Measurements from ENCODE around the gene GNMT.
A peak's percentile ranks its signal among the peaks of the same experiment; 100 is the strongest.

GNMT gene
- 0.37 to 2.6 (median 0.74) reads per million in 9 experiments for total RNA-seq

DNA sequence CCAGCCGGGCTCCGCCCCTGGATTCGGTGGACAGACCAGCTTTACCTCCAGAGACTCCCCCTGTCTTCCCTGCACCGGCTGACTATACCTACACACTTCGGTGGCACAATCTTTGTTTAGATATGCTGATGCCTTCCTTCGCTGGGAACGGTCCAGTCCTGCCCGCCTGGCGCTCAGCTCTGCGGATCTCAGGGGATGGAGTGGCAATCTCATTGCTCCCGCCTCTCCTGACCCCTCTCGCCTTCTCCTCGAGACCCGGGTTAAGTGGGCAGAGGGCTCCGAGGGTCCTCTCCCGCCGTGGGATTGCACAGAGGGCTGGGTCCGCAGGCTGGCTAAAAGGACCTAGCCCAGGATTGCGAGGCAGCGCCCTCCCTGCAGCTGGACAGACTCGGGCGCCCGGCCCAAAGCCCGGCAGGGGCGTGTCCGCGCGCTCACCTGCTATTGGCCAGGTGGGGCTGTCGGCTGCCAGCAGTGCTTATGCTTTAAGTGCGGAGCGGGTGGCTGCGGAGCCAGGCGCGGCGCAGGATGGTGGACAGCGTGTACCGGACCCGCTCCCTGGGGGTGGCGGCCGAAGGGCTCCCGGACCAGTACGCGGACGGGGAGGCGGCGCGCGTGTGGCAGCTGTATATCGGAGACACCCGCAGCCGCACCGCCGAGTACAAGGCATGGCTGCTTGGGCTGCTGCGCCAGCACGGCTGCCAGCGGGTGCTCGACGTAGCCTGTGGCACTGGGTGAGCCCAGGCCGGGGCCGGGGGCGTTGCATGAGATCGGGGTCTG lies at the start of gene GNMT:
TSS of gene GNMT (plus strand) at position 512 of the 777 bp plus-strand sequence. CDS start at position 526, 14 bp downstream.
- Mint-ChIP-seq H3K9me3 (no peaks in the 10 kb centered on the region), H3K36me3 (ENCODE audit: insufficient read depth) (peaks cover 8% of the 10 kb centered on the region), H3K27ac (peak within 1 kb of the TSS; percentile 80 to 90), H3K27me3 (no peaks in the 10 kb centered on the region), H3K4me1 (ENCODE audit: low read depth in 2 of 2) (peaks cover 0 to 11% of the 10 kb centered on the region in 2 donors), H3K4me3 (peak within 1 kb of the TSS; percentile 63 to 85)
- DNase-seq: peak in 2 of 3 experiments; percentile 10 to 24
- ATAC-seq (replicated peaks): peak; percentile 79

DNA sequence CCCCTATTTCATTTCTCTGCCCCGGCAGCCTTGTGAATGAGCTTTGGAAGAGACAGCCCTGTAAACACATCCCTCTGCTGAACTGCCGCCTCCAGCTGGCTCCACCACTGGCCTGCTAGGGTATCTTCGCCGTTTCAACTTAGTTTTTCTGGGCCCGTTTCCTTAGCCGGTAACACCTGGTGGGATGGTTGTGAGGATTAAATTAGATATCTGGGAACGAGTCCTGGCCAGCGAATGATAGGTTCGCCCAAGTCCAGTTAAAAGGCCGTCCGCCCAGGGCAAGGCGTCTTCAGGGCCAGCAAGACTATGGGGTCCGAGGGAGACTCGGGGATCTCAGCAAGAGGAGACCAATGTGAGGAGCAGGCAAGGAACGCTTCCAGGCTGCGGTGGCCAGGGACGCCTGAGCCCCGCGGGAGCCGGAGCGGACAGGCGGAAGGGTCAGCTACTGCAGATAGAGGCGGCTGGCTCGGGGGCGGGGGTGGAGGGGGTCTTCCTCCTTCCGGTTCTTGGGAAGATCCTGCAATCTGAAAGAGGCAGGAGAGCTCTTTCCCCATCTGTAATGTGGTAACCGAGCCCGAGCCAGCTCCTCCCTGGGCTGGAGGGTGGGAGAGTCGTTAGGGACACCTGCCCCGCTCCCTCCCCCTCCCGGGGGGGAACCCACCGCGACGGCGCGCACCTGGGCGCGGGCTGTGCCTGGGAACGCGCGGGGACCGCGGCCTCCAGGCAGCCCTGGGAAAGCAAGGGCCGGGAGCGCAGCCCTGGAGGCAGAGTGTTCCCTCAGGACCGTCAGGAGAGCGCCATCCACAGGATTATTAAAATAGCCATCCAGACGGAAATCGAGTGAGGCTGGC lies 49.2 kb upstream of the GNMT start:
- no peak overlapping the region for H3K27ac Mint-ChIP-seq
- ATAC-seq (replicated peaks) (no peak), DNase-seq (no peak)
- H3K27me3 Mint-ChIP-seq: peaks cover 6 to 34% of the 10 kb centered on the region in 2 donors
- H3K9me3 Mint-ChIP-seq: no peaks in the 10 kb centered on the region
- peaks cover 0 to 3% of the 10 kb centered on the region in 2 donors for H3K4me1 Mint-ChIP-seq (ENCODE audit: low read depth in 2 of 2)
- H3K4me3 Mint-ChIP-seq: no peak overlapping the region
- H3K36me3 Mint-ChIP-seq (ENCODE audit: insufficient read depth): no peaks in the 10 kb centered on the region

DNA sequence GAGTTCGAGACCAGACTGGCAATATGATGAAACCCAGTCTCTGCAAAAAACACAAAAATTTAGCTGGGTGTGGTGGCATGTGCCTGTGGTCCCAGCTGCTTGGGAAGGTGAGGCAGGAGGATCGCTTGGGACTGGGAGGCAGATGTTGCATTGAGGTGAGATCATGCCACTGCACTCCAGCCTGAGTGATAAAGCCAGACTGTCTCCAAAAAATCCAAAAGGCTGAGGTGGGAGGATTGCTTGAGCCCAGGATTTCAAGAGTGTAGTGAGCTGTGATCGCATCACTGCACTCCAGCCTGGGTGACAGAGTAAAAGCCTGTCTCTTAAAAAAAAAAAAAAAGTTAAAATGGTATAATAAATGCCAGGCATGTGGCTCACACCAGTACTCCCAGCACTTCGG lies 46.0 kb upstream of the GNMT start:
- H3K36me3 Mint-ChIP-seq (ENCODE audit: insufficient read depth): no peaks in the 10 kb centered on the region
- peaks cover 6 to 36% of the 10 kb centered on the region in 2 donors for H3K27me3 Mint-ChIP-seq
- no peaks in the 10 kb centered on the region for H3K9me3 Mint-ChIP-seq
- no peak overlapping the region for H3K27ac Mint-ChIP-seq
- no peak overlapping the region for H3K4me3 Mint-ChIP-seq
- DNase-seq: no peak
- no peak for ATAC-seq (replicated peaks)
- peaks cover 0 to 3% of the 10 kb centered on the region in 2 donors for H3K4me1 Mint-ChIP-seq (ENCODE audit: low read depth in 2 of 2)

DNA sequence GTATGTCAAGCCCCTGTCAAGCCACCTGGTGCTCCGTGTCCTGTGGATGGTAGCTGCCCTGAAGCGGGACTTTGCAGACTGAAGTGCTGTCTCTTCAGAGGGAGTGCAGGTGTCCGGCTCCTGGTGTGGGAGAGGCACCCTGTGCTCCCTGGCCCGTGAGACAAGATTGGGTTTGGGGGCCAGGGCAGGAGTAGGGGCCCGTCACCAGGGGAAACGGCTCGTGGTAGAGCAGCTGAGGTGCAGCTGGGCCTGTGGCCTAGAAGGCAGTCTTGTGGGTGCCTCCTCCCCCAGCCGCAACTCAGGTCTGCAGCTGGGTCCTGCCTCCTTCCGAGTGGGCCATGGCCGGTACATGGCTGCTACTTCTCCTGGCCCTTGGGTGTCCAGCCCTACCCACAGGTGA lies 44.8 kb upstream of the GNMT start, which contains the start of gene PTCRA:
TSS of gene PTCRA (plus strand) at position 322 of the 400 bp plus-strand sequence. CDS start at position 339, 17 bp downstream.
- peaks cover 6 to 36% of the 10 kb centered on the region in 2 donors for H3K27me3 Mint-ChIP-seq
- H3K9me3 Mint-ChIP-seq: no peaks in the 10 kb centered on the region
- no peak for ATAC-seq (replicated peaks)
- no peaks in the 10 kb centered on the region for H3K36me3 Mint-ChIP-seq (ENCODE audit: insufficient read depth)
- no peak for DNase-seq
- peak within 1 kb of the TSS in 1 of 2 donors; percentile 44 for H3K27ac Mint-ChIP-seq
- no peak within 1 kb of the TSS for H3K4me3 Mint-ChIP-seq
- peaks cover 0 to 3% of the 10 kb centered on the region in 2 donors for H3K4me1 Mint-ChIP-seq (ENCODE audit: low read depth in 2 of 2)

DNA sequence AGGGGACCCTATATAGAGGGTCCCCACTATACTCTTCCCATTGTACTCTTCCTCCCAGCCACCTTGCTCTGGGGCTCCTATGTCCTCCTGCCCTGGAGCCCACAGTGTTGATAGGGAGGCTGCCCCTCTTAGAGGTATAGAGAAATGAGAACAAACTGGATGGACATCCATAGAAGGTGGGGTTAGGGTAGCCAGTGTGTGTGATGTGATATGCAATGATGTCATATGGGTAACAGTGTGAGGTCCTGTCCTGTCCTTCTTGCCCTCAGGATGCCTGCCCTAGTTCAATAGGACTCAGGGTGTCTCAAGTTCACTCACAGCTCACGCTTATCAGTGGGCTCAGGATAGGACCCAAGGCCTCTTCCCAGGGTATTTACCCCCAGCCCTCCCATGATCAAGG lies 44.3 kb upstream of the GNMT start:
- H3K4me1 Mint-ChIP-seq (ENCODE audit: low read depth in 2 of 2): peaks cover 0 to 1% of the 10 kb centered on the region in 2 donors
- no peaks in the 10 kb centered on the region for H3K9me3 Mint-ChIP-seq
- ATAC-seq (replicated peaks) (no peak), DNase-seq (no peak)
- H3K36me3 Mint-ChIP-seq (ENCODE audit: insufficient read depth): no peaks in the 10 kb centered on the region
- H3K27ac Mint-ChIP-seq: no peak overlapping the region
- H3K4me3 Mint-ChIP-seq: no peak overlapping the region
- peaks cover 1 to 30% of the 10 kb centered on the region in 2 donors for H3K27me3 Mint-ChIP-seq

DNA sequence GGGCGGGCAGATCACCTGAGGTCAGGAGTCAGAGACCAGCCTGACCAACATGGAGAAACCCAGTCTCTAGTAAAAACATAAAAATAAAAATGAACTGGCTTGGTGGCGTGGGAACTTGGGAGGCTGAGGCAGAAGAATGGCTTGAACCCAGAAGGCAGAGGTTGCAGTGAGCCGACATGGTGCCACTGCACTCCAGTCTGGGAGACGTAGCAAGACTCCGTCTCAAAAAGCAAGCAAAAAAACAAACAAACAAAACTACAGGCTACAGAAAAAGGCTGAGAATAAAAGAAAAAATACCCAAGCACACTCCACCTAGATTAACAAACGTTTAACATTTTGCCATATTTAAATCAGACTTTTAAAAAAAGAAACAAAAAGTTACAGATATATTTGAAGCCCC lies 38.8 kb upstream of the GNMT start:
- no peak overlapping the region for H3K4me3 Mint-ChIP-seq

DNA sequence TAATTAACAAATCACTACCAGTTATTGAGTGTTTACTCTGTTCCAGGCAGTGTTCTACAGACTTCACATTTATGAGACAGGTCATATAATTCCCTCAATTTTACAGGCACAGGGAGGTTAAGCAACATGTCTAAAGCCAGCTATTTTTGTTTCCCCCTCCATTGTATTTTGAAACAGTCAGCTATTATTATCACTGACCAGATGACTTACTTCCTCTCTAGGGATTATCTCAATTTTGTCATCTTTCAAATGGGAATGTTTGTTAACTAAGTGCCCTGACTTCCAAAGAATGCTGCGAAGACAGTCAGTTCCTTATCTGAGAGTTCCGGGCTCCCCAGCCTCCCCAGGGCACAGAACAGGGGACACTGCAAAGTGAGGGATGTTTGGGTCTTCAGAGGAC lies 36.9 kb upstream of the GNMT start:
- no peak for ATAC-seq (replicated peaks)
- no peak overlapping the region for H3K27ac Mint-ChIP-seq

More for the DNA sequence above, 38.8 kb upstream of the GNMT start:
- no peaks in the 10 kb centered on the region for H3K4me1 Mint-ChIP-seq (ENCODE audit: low read depth in 2 of 2)
- H3K27me3 Mint-ChIP-seq: no peaks in the 10 kb centered on the region
- DNase-seq: no peak
- no peak for ATAC-seq (replicated peaks)
- no peak overlapping the region for H3K27ac Mint-ChIP-seq
- H3K36me3 Mint-ChIP-seq (ENCODE audit: insufficient read depth): no peaks in the 10 kb centered on the region
- no peaks in the 10 kb centered on the region for H3K9me3 Mint-ChIP-seq

DNA sequence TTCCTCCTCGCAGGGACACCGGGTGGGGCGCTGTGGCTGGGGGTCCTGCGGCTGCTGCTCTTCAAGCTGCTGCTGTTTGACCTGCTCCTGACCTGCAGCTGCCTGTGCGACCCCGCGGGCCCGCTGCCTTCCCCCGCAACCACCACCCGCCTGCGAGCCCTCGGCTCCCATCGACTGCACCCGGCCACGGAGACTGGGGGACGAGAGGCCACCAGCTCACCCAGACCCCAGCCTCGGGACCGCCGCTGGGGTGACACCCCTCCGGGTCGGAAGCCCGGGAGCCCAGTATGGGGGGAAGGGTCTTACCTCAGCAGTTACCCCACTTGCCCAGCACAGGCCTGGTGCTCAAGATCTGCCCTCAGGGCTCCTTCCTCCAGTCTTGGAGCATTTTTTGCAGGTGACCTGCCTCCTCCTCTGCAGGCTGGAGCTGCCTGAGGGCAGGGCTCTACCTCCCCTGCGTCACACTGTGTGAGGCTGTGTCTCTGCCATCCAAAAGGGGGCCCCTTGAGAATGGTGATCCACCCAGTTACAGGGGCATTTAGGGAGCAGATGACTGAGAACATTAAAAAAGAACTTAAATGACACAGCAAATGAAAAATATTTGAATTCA lies 35.2 kb upstream of the GNMT start:
- DNase-seq: no peak
- no peaks in the 10 kb centered on the region for H3K9me3 Mint-ChIP-seq
- H3K36me3 Mint-ChIP-seq (ENCODE audit: insufficient read depth): peaks cover 16% of the 10 kb centered on the region
- no peak overlapping the region for H3K4me3 Mint-ChIP-seq
- peaks cover 13 to 15% of the 10 kb centered on the region in 2 donors for H3K4me1 Mint-ChIP-seq (ENCODE audit: low read depth in 2 of 2)
- ATAC-seq (replicated peaks): no peak
- H3K27ac Mint-ChIP-seq: no peak overlapping the region
- no peaks in the 10 kb centered on the region for H3K27me3 Mint-ChIP-seq

More for the DNA sequence above, 36.9 kb upstream of the GNMT start:
- H3K36me3 Mint-ChIP-seq (ENCODE audit: insufficient read depth): peaks cover under 1% of the 10 kb centered on the region
- H3K4me3 Mint-ChIP-seq: no peak overlapping the region
- H3K9me3 Mint-ChIP-seq: no peaks in the 10 kb centered on the region
- peaks cover 5% of the 10 kb centered on the region in 2 donors for H3K4me1 Mint-ChIP-seq (ENCODE audit: low read depth in 2 of 2)
- no peak for DNase-seq
- no peaks in the 10 kb centered on the region for H3K27me3 Mint-ChIP-seq

DNA sequence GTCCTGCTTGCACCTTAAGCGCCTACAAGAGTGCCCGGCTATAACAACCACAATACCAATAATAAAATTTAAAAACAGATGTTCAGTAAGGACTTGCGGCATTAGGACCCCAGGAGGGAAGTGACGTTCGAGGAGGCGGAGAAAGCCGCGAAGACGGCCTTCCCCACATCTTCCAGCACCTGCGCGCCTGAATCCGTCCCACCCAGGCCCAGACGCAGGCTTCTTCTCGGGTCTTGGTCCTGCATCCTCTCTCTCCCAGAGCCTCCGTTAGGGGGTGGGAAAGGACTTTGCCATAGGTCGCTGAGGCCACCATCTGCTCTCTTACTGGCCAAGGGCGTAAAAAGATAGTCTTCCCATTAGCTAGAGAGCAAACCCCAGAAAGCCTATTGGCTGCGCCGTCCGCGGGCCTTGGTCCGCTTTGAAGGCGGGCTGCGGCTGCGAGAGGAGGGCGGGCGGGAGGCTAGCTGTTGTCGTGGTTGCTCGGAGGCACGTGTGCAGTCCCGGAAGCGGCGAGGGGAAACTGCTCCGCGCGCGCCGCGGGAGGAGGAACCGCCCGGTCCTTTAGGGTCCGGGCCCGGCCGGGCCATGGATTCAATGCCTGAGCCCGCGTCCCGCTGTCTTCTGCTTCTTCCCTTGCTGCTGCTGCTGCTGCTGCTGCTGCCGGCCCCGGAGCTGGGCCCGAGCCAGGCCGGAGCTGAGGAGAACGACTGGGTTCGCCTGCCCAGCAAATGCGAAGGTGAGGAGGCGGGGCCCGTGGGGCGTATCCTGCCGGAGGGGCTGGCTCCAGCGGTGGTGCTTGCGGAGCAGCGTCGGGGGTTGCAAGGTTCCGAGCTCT lies 31.4 kb upstream of the GNMT start, which contains the start of gene CNPY3:
TSS of gene CNPY3 (plus strand) at position 495 of the 835 bp plus-strand sequence. CDS start at position 586, 91 bp downstream.
- ATAC-seq (replicated peaks) (peak; percentile 81), DNase-seq (peak; percentile 91 to 92 (median 92))
- Mint-ChIP-seq H3K27ac (peak within 1 kb of the TSS; percentile 97 to 98), H3K27me3 (no peaks in the 10 kb centered on the region), H3K4me1 (ENCODE audit: low read depth in 2 of 2) (peaks cover 42 to 49% of the 10 kb centered on the region in 2 donors), H3K36me3 (ENCODE audit: insufficient read depth) (peaks cover 35% of the 10 kb centered on the region), H3K9me3 (no peaks in the 10 kb centered on the region), H3K4me3 (peak within 1 kb of the TSS; percentile 95 to 97)

DNA sequence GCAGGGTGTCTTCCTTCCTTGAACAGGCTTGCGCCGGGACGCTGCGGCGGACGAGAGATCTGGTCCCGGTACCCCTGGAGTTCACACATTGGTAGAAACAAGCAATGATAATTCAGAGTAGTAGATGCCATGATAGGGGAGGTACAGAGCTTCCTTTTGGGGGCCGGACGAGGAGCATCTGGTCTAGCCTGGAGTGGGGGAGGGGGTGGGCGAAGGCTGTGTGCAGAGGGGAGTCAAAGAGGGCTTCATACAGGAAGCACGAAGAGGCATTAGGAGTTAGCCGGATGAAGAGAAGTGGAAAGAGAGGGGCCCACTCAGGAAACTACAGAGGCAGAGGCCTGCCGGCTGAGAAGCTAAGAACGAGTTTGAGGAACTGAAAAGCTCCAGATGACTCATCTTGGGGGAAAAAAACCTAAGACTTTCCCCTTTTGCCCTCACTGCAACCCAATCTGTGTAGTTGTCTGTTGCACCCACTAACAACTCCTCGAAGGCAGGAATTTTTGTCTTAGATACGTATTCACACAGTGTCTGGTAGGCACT lies 30.7 kb upstream of the GNMT start:
- H3K4me3 Mint-ChIP-seq: peak overlapping the region; percentile 95 to 97
- peak; percentile 32 for ATAC-seq (replicated peaks)
- no peaks in the 10 kb centered on the region for H3K27me3 Mint-ChIP-seq
- peaks cover 42 to 50% of the 10 kb centered on the region in 2 donors for H3K4me1 Mint-ChIP-seq (ENCODE audit: low read depth in 2 of 2)
- peak in 2 of 3 experiments; percentile 40 to 44 for DNase-seq
- H3K9me3 Mint-ChIP-seq: no peaks in the 10 kb centered on the region
- H3K27ac Mint-ChIP-seq: peak overlapping the region; percentile 97 to 98
- H3K36me3 Mint-ChIP-seq (ENCODE audit: insufficient read depth): peaks cover 42% of the 10 kb centered on the region

DNA sequence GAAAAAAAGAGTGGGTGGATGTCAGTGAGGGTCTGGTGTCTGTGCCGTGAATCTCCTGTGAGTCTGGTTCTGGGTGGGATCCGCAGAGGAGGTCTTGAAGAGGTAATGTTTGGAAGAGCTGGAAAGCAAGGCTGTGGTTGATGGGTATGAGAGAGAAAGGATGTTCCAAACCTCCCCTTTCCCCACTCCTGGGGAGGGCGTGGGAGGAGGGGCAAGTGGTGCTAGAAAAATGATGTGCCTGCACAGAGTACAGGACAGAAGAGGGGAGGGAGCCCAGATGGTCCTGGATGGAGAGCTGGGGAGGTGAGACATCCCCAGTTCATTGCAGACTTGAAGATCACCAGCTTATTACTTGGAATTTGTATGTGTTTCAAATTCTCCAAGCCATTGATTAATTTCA lies 28.1 kb upstream of the GNMT start:
- H3K27me3 Mint-ChIP-seq: no peaks in the 10 kb centered on the region
- no peaks in the 10 kb centered on the region for H3K9me3 Mint-ChIP-seq
- peak overlapping the region; percentile 95 to 97 for H3K4me3 Mint-ChIP-seq
- DNase-seq (no peak), ATAC-seq (replicated peaks) (no peak)
- peak overlapping the region; percentile 97 to 98 for H3K27ac Mint-ChIP-seq
- H3K36me3 Mint-ChIP-seq (ENCODE audit: insufficient read depth): peaks cover 60% of the 10 kb centered on the region
- H3K4me1 Mint-ChIP-seq (ENCODE audit: low read depth in 2 of 2): peaks cover 47 to 55% of the 10 kb centered on the region in 2 donors

DNA sequence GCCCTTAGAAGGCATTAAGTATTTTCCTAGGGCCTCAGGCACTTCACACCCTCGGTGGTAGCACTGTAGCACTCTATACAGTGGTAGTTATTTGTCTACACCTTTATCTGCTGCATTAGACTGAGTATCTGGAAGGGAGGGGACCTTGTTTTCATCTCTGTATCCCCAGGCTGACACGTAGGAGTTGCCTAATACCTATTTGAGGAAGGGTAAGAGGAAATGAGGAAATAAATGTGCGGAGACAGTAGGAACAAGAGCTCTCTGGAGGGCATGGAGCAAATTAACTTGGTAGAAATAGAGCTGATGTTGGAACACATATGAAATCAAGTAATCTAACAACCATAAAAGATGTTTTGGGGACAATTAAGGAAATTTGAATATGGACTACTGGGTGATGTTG lies 27.3 kb upstream of the GNMT start:
- Mint-ChIP-seq H3K4me1 (ENCODE audit: low read depth in 2 of 2) (peaks cover 50 to 59% of the 10 kb centered on the region in 2 donors), H3K4me3 (peak overlapping the region; percentile 95 to 97), H3K27me3 (no peaks in the 10 kb centered on the region), H3K36me3 (ENCODE audit: insufficient read depth) (peaks cover 65% of the 10 kb centered on the region), H3K9me3 (no peaks in the 10 kb centered on the region), H3K27ac (peak overlapping the region; percentile 97 to 98)
- DNase-seq (no peak), ATAC-seq (replicated peaks) (no peak)

Measured in effector memory CD8-positive, alpha-beta T cell (primary cell).